SK-N-SH (cell line): Measurements from ENCODE around the gene SLC12A7. TPM values are rescaled to one million over a fixed set of nuclear protein-coding genes. Genes with fewer than 3 reads are reported as not detected.
A peak's percentile ranks its signal among the peaks of the same experiment; 100 is the strongest.

Experiments
- CTCF ChIA-PET: fragments of 300-600, 350-600 bp; formaldehyde crosslinking; extraction: SDS; loops from one replicate; lab custom pipeline; 2021; lab: Yijun Ruan, JAX
- POLR2A ChIA-PET: fragments of 350-600 bp; sonication (Branson Sonifier 250); formaldehyde crosslinking; extraction: SDS; loops from one replicate; lab custom pipeline; 2020; ENCODE audit warnings: antibody characterized with exemption, inconsistent platforms; lab: Yijun Ruan, JAX
- DNase-seq: peaks from one replicate; pipeline ENCODE4 v3.0.0; 2012
- H2AFZ ChIP-seq: fragments of 200-600 bp; sonication (generic); 2 replicates; pipeline ENCODE4 v1.8.1; 2016; ENCODE audit warnings: antibody characterized with exemption, mild to moderate bottlenecking, low read depth
- H3F3A ChIP-seq: fragments of 200-600 bp; sonication (generic); replicated peaks from 2 replicates; pipeline ENCODE3; 2016; ENCODE audit warnings: antibody characterized with exemption, mild to moderate bottlenecking; ENCODE audit not compliant: insufficient read depth
- H3K27ac ChIP-seq, 2 experiments: fragments of 200-500 bp in 1 of 2; fragments of 200-600 bp in 1 of 2; sonication (Bioruptor generic) in 1 of 2; sonication (generic), shearing (Covaris generic) in 1 of 2; 2 replicates each; pipeline versions ENCODE4 v1.5.1 to v1.6.1; 2014 to 2016; ENCODE audit warnings: low read depth in 2 of 2, inconsistent platforms in 1 of 2, low read length in 1 of 2, mild to moderate bottlenecking in 1 of 2, mixed read lengths in 1 of 2
- H3K27me3 ChIP-seq: fragments of 200-600 bp; sonication (generic), shearing (Covaris generic); 2 replicates; pipeline ENCODE4 v1.6.1; 2016; ENCODE audit warnings: mixed run types; ENCODE audit not compliant: insufficient read depth
- H3K36me3 ChIP-seq, 2 experiments: fragments of 200-500 bp in 1 of 2; fragments of 200-600 bp in 1 of 2; sonication (Bioruptor generic) in 1 of 2; sonication (generic) in 1 of 2; replicated peaks in 1 of 2; 2 replicates each; pipeline versions ENCODE3 to v1.5.1; 2014 to 2016; ENCODE audit warnings: low read length in 1 of 2, mild to moderate bottlenecking in 1 of 2; ENCODE audit not compliant: insufficient read depth in 2 of 2, control insufficient read depth in 1 of 2
- H3K4me1 ChIP-seq, 2 experiments: fragments of 200-500 bp in 1 of 2; fragments of 200-600 bp in 1 of 2; sonication (Bioruptor generic) in 1 of 2; sonication (generic), shearing (Covaris generic) in 1 of 2; 2 replicates each; pipeline versions ENCODE4 v1.5.1 to v1.6.1; 2014 to 2016; ENCODE audit warnings: low read depth in 1 of 2, low read length in 1 of 2, mixed run types in 1 of 2; ENCODE audit not compliant: insufficient read depth in 2 of 2, control insufficient read depth in 1 of 2
- H3K4me2 ChIP-seq: fragments of 200-600 bp; sonication (generic), shearing (Covaris generic); 2 replicates; pipeline ENCODE4 v1.6.1; 2017; ENCODE audit warnings: mixed run types
- H3K4me3 ChIP-seq, 2 experiments: fragments of 200-500 bp in 1 of 2; fragments of 200-600 bp in 1 of 2; sonication (Bioruptor generic) in 1 of 2; sonication (generic), shearing (Covaris generic) in 1 of 2; 2 replicates each; pipeline versions ENCODE4 v1.5.1 to v1.8.1; 2014 to 2016; ENCODE audit warnings: low read depth in 2 of 2, inconsistent platforms in 1 of 2, low read length in 1 of 2, mild to moderate bottlenecking in 1 of 2, mixed read lengths in 1 of 2, moderate library complexity in 1 of 2
- H3K79me2 ChIP-seq: fragments of 200-600 bp; sonication (generic); 2 replicates; pipeline ENCODE4 v1.8.1; 2017; ENCODE audit warnings: mild to moderate bottlenecking; ENCODE audit not compliant: insufficient read depth
- H3K9ac ChIP-seq: fragments of 200-600 bp; sonication (generic); 2 replicates; pipeline ENCODE4 v1.6.1; 2017; ENCODE audit warnings: mixed run types
- H3K9me2 ChIP-seq: fragments of 200-600 bp; sonication (generic); 2 replicates; pipeline ENCODE4 v1.6.1; 2017; ENCODE audit warnings: mixed run types
- H3K9me3 ChIP-seq: fragments of 200-600 bp; sonication (generic); 2 replicates; pipeline ENCODE4 v1.6.1; 2017; ENCODE audit warnings: mixed run types, mild to moderate bottlenecking, moderate library complexity
- H4K20me1 ChIP-seq: fragments of 200-600 bp; sonication (generic); 2 replicates; pipeline ENCODE4 v1.6.1; 2017; ENCODE audit warnings: mild to moderate bottlenecking, mixed run types; ENCODE audit not compliant: insufficient read depth
- FOXJ3 ChIP-seq: sonication (generic); formaldehyde crosslinking; IDR thresholded peaks from 2 replicates; pipeline ENCODE4 v1.5.1; 2020; ENCODE audit warnings: mild to moderate bottlenecking, missing genetic modification reagents
- RCOR1 ChIP-seq: fragments of 150-350 bp; IDR thresholded peaks from 2 replicates; pipeline ENCODE4 v1.6.1; 2017; ENCODE audit warnings: antibody characterized with exemption, low read length
- SMC3 ChIP-seq: IDR thresholded peaks from 2 replicates; pipeline ENCODE4 v1.6.1; 2012; ENCODE audit warnings: low read depth, low read length, improper control_type of control experiment
- WGBS: methylation state at CpG from one replicate; pipeline ENCODE4 v1.1.6; 2017; ENCODE audit warnings: low lambda C conversion rate; 5-methylcytosine and 5-hydroxymethylcytosine counted together
- polyA plus RNA-seq, 3 experiments: library from polyadenylated mRNA; depleted of rRNA; stranded (reverse); fragments of >200 nt; gene quantifications; 2 replicates each; pipeline ENCODE4 v1.2.3, GENCODE V29; 2012
- TF ChIP-seq, protein P1 (sequence below): fragments of 150-350 bp; IDR thresholded peaks from 2 replicates; pipeline ENCODE4 v1.6.1; 2017; ENCODE audit warnings: antibody characterized with exemption, low read length, low read depth, borderline replicate concordance
- TF ChIP-seq, protein P2 (sequence below): fragments of 200-600 bp; sonication (generic); IDR thresholded peaks from 2 replicates; pipeline ENCODE4 v1.6.1; 2017; ENCODE audit warnings: antibody characterized with exemption, mild to moderate bottlenecking, moderate library complexity
- TF ChIP-seq, protein P3 (sequence below): IDR thresholded peaks from 2 replicates; pipeline ENCODE4 v1.4.0; 2012; ENCODE audit warnings: low read depth, borderline replicate concordance

SLC12A7 gene
- polyA plus RNA-seq, 1 of the 3 experiments (the other 2 are of a cell fraction), result 2.6 TPM

DNA sequence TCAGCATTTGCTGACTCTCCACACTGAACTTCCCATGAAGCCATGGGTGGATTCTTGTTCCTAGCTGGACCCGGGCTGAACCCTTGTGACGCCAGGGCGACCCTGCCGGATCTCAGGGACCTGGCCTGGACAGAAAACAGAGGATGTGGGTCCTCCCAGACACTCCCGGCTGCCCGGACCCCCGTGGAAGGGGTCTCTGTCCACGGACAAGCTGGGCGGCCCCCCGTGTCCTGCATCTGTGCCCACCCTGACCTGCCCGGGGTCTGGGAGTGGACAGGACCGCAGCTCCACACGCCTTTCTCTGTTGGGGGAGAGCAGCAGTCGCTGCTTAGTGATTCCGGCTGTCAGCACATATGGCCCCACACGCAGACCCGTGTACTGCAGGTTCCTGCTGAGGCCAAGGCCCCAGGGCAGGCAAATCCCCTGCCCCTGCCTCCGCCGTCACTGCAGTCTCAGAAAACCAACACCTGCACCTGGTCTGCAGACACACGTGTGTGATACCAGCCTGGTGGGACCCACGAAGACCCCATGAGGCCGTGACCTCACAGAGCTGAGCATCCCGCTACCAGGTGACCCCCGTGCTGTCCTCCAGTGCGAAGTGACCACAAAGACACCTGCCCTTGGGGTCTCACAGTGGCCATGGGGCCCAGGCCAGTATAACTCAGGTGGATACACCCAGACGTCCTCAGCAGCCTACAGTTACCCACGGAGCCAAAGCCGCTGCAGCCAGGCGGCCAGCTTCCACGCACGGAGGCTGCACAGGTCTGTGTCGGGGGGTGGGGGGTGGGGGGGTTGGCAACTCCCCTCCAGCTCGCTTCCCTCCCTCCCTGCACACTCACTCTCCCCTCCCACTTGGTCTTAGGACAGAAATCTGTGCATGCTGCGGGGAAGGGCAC lies 52.6 kb downstream of the SLC12A7 start:
- H3K27me3 ChIP-seq, result no peaks in the 10 kb centered on the region
- H3K36me3 ChIP-seq, result no peaks in the 10 kb centered on the region
- no peaks in the 10 kb centered on the region for H4K20me1 ChIP-seq
- TF ChIP-seq RCOR1, result no peak
- TF ChIP-seq, protein P1, sequence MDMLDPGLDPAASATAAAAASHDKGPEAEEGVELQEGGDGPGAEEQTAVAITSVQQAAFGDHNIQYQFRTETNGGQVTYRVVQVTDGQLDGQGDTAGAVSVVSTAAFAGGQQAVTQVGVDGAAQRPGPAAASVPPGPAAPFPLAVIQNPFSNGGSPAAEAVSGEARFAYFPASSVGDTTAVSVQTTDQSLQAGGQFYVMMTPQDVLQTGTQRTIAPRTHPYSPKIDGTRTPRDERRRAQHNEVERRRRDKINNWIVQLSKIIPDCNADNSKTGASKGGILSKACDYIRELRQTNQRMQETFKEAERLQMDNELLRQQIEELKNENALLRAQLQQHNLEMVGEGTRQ, result no peak
- H3K27ac ChIP-seq, result no peak overlapping the region
- H3K4me1 ChIP-seq, result no peaks in the 10 kb centered on the region
- no peak overlapping the region for H3K4me3 ChIP-seq
- POLR2A ChIA-PET, result no interaction called here
- no peak overlapping the region for H3K9ac ChIP-seq
- H3K9me2 ChIP-seq, result no peaks in the 10 kb centered on the region
- WGBS, result 82% methylated on average over 12 of the region's 34 CpGs
- H3K79me2 ChIP-seq, result no peaks in the 10 kb centered on the region
- H3F3A ChIP-seq, result no peaks in the 10 kb centered on the region
- DNase-seq, result peak; percentile 31
- H3K9me3 ChIP-seq, result no peaks in the 10 kb centered on the region
- H2AFZ ChIP-seq, result no peak overlapping the region
- CTCF ChIA-PET, result interaction anchor here (0.6 to 1.4 kb wide), 5 partner anchors 81 to 595 kb away, joined by 3 to 4 read pairs (median 4); no protein-coding TSS in a partner anchor
- no peak overlapping the region for H3K4me2 ChIP-seq

DNA sequence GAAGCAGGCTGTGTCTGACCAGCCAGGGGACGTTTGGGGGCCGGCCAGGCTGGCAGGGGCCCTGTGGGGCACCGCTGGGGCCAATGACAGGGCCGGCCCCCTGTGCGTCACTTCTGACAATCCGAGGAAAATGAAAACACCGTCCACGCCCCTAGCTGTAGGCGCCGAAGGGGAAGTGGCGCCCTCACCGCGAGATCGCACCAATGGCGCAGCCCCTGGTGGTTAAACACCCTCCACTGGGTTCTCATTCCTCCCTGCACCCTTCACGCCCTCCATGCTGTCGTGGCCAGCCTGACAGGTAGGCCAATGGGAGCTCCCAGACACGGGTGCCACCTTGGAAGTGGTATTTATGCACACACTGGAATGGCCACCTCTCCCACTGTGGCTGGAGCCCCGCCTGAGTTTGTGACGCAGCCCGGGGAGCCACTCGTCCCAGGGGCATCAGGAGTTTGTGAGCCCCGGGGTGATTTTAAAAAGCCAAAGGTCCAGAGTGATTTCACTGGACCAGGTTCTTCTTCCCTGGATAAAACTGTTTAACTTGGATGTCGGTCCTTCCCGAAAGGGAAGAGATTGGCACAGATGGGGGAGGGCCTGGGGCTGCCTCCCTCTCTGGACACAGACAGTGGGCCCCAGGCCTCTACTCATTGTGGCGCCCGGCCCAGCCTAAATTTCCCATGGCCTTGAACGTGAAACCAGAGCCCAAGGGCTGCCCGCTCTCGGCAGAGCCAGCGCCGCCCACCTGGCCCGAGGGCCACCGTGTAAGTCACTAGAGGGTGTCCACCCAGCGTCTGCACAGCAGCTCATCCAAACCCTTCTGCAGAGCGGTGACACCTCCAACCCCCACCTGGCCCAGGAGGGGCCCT lies 53.5 kb downstream of the SLC12A7 start:
- Histone ChIP-seq H3K9ac (no peak overlapping the region), H3K4me1 (no peaks in the 10 kb centered on the region), H3K9me2 (no peaks in the 10 kb centered on the region), H3K4me2 (no peak overlapping the region), H3K27ac (no peak overlapping the region), H2AFZ (no peak overlapping the region), H3K27me3 (no peaks in the 10 kb centered on the region), H3F3A (no peaks in the 10 kb centered on the region), H3K79me2 (no peaks in the 10 kb centered on the region), H3K9me3 (no peaks in the 10 kb centered on the region), H3K4me3 (no peak overlapping the region), H3K36me3 (no peaks in the 10 kb centered on the region), H4K20me1 (no peaks in the 10 kb centered on the region)
- POLR2A ChIA-PET, result no interaction called here
- CTCF ChIA-PET, result interaction anchor here (0.8 to 1.4 kb wide), 4 partner anchors 82 to 116 kb away, joined by 3 to 4 read pairs (median 4); no protein-coding TSS in a partner anchor
- no peak for DNase-seq
- no peak for TF ChIP-seq FOXJ3 (CRISPR knock-in tag)
- TF ChIP-seq, protein P2, sequence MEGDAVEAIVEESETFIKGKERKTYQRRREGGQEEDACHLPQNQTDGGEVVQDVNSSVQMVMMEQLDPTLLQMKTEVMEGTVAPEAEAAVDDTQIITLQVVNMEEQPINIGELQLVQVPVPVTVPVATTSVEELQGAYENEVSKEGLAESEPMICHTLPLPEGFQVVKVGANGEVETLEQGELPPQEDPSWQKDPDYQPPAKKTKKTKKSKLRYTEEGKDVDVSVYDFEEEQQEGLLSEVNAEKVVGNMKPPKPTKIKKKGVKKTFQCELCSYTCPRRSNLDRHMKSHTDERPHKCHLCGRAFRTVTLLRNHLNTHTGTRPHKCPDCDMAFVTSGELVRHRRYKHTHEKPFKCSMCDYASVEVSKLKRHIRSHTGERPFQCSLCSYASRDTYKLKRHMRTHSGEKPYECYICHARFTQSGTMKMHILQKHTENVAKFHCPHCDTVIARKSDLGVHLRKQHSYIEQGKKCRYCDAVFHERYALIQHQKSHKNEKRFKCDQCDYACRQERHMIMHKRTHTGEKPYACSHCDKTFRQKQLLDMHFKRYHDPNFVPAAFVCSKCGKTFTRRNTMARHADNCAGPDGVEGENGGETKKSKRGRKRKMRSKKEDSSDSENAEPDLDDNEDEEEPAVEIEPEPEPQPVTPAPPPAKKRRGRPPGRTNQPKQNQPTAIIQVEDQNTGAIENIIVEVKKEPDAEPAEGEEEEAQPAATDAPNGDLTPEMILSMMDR, result no peak
- TF ChIP-seq, protein P3, sequence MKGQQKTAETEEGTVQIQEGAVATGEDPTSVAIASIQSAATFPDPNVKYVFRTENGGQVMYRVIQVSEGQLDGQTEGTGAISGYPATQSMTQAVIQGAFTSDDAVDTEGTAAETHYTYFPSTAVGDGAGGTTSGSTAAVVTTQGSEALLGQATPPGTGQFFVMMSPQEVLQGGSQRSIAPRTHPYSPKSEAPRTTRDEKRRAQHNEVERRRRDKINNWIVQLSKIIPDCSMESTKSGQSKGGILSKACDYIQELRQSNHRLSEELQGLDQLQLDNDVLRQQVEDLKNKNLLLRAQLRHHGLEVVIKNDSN, result no peak
- TF ChIP-seq SMC3, result no peak
- WGBS, result 89% methylated on average over 22 of the region's 36 CpGs
